Adipocyte (in vitro differentiated cells): ENCODE measurements around the gene GRK1.
"Not testable (repeated sequence)": the region's sequence is repeated elsewhere in the genome, so short reads cannot be mapped to it uniquely, and the experiment has no call there.

Source experiments
- DNase-seq: peaks from one replicate; pipeline ENCODE4 v3.0.0-alpha.2; 2015; ENCODE audit warnings: low read depth
- H3K27me3 ChIP-seq: replicated peaks from 2 replicates; pipeline ENCODE4 v1.7.0; 2013; ENCODE audit warnings: mild to moderate bottlenecking, low read length, moderate library complexity; ENCODE audit not compliant: control insufficient read depth, insufficient read depth
- H3K36me3 ChIP-seq: 2 replicates; pipeline ENCODE4 v1.7.0; 2013; ENCODE audit warnings: low read length, mild to moderate bottlenecking, moderate library complexity; ENCODE audit not compliant: control insufficient read depth, insufficient read depth, severe bottlenecking
- H3K4me1 ChIP-seq: 2 replicates; pipeline ENCODE4 v1.7.0; 2013; ENCODE audit warnings: mild to moderate bottlenecking, low read length, moderate library complexity; ENCODE audit not compliant: control insufficient read depth, insufficient read depth
- H3K4me3 ChIP-seq: 2 replicates; pipeline ENCODE4 v1.7.0; 2013; ENCODE audit warnings: mild to moderate bottlenecking, low read length, moderate library complexity
- H3K9ac ChIP-seq: 2 replicates; pipeline ENCODE4 v1.7.0; 2013; ENCODE audit warnings: mild to moderate bottlenecking, low read length, moderate library complexity
- H3K9me3 ChIP-seq: 2 replicates; pipeline ENCODE4 v1.7.0; 2013; ENCODE audit warnings: mild to moderate bottlenecking, low read length, moderate library complexity; ENCODE audit not compliant: control insufficient read depth

GRK1 gene

DNA sequence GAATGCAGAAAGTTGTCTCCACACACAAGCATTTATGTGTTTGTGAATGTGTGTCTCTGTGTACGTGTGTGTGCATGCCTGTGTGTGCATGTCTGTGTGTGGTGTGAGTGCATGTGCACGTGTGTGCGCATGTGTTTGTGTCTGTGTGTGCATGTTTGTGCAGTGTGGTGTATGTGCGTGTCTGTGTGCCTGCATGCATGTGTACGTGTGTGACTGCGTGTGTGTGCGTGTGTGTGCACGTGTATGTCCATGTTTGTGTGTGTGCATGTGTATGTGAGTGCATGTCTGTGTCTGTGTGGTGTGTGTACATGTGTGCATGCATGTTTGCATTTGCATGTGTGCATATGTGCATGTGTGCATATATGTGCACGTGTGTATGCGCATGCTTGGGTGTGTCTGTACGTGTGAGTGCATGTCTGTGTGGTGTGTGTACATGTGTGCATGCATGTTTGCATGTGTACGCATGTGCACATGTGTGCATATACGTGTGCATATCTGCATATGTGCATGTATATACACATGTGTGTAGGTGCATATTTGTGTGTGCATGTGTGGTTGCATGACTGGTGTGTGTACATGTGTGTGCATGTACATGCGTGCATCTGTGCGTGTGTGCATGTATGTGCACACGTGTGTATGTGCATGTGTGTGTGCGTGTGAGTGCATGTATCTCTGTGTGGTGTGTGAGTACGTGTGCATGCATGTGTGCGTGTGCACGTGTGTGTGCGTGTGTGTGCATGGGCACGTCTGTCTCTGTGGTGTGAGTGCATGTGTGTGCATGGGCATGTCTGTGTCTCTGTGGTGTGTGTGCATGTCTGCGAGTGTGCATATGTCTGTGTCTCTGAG, 83.8 kb downstream of the GRK1 start:
- Histone ChIP-seq H3K36me3 (no peaks in the 10 kb centered on the region), H3K4me3 (no peak overlapping the region), H3K9me3 (no peaks in the 10 kb centered on the region), H3K27me3 (peaks cover 22% of the 10 kb centered on the region), H3K9ac (no peak overlapping the region), H3K4me1 (no peaks in the 10 kb centered on the region)
- no peak for DNase-seq

DNA sequence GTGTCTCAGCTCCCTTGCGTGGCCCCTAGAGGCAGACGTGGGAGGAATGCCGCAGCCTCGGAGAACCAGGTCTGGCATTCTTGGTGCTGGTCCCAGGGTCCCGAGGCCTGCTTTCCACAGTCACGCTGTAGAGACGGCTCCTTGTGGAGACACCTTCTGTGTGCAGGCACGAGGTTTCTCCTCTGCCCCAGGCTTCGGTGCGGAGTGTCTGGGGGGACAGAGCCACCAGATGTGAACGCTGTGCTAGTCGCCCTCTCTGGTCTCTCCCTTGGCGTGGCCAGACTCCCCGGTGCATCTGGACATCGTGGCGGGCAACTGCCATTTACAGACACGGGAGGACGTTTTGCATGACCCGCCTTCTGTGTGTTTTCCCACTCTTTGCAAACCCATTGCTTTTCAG, 84.5 kb downstream of the GRK1 start:
- Histone ChIP-seq H3K9ac (no peak overlapping the region), H3K4me1 (no peaks in the 10 kb centered on the region), H3K27me3 (peaks cover 16% of the 10 kb centered on the region), H3K4me3 (no peak overlapping the region), H3K9me3 (no peaks in the 10 kb centered on the region), H3K36me3 (no peaks in the 10 kb centered on the region)
- DNase-seq, result no peak

DNA sequence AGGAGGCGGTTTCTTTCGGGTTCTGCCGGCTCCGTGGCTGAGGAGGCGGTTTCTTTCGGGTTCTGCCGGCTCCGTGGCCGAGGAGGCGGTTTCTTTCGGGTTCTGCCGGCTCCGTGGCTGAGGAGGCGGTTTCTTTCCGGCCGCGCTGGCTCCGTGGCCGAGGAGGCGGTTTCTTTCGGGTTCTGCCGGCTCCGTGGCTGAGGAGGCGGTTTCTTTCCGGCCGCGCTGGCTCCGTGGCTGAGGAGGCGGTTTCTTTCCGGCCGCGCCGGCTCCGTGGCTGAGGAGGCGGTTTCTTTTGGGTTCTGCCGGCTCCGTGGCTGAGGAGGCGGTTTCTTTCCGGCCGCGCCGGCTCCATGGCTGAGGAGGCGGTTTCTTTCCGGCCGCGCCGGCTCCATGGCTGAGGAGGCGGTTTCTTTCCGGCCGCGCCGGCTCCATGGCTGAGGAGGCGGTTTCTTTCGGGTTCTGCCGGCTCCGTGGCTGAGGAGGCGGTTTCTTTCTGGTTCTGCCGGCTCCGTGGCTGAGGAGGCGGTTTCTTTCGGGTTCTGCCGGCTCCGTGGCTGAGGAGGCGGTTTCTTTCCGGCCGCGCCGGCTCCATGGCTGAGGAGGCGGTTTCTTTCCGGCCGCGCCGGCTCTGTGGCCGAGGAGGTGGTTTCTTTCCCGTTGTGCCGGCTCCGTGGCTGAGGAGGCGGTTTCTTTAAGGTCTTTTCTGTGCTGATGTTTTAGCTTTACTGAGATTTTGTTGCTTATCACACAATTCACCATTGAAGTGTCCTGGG, 85.4 kb downstream of the GRK1 start:
- H3K36me3 ChIP-seq, DNase-seq, H3K9ac ChIP-seq, H3K9me3 ChIP-seq, H3K4me3 ChIP-seq, H3K4me1 ChIP-seq: not testable (repeated sequence)
- peaks cover 16% of the 10 kb centered on the region for H3K27me3 ChIP-seq

DNA sequence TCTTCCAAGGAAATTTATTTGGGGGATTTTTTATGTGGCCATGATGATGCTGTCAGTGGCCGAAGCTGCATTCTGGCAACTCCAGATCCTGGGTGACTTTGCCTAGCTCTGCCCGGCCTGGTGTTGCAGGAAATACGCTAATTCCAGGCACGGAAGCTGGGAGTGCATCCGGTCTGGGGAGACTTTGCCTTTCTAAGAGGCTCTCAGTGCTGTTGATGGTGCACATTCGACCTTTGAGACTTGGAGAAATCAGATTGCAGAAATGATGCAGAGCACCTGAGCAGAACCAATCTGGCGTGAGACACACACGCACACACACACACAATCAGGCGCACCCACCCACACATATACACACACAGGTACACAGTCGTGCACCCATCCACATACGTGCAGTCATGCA, 86.2 kb downstream of the GRK1 start:
- no peak for DNase-seq
- peaks cover 16% of the 10 kb centered on the region for H3K27me3 ChIP-seq
- H3K9me3 ChIP-seq, result no peaks in the 10 kb centered on the region
- no peaks in the 10 kb centered on the region for H3K36me3 ChIP-seq
- H3K4me1 ChIP-seq, result no peaks in the 10 kb centered on the region
- H3K9ac ChIP-seq, result no peak overlapping the region
- H3K4me3 ChIP-seq, result no peak overlapping the region

DNA sequence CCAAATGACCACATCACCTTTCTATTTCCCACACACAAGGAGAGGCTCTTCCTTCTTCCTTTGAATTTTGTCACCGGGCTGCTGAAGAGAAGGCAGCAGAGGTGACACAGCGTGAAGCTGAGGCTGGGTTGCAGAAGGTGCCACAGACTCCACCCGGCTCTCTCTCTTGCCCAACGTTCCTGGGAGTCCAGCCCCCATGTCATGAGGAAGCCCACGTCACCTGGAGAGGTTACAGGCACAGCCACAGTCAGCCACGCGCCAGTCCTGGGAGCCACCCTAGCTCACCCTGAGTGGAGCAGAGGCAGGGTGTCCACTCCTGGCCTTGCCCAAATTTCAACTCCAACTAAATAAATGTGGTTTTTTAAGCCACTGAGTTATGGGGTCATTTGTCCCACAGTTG, 87.2 kb downstream of the GRK1 start:
- H3K4me1 ChIP-seq, result peaks cover 6% of the 10 kb centered on the region
- DNase-seq, result no peak
- no peak overlapping the region for H3K4me3 ChIP-seq
- H3K27me3 ChIP-seq, result peaks cover 12% of the 10 kb centered on the region
- no peaks in the 10 kb centered on the region for H3K36me3 ChIP-seq
- H3K9me3 ChIP-seq, result no peaks in the 10 kb centered on the region
- no peak overlapping the region for H3K9ac ChIP-seq

DNA sequence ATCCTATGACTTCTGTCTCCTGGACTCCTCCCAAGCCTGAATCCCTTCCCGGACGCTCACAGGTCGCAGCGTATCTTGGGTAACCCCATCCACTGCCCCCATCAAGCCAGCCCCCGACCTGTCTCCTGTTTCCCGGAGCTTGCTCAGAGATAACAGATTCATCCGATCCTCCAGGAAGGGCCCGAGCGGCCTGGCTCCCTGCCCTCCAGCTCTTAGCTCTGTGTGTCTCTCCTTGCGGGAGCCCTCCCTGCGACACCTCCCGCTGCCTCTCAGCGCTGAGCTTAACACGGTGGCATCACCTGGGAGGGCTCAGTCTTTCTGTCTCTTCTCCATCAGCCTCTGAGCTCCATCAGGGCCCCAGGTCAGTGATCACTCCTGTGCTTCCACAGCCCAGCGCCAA, 87.7 kb downstream of the GRK1 start:
- DNase-seq, result no peak

DNA sequence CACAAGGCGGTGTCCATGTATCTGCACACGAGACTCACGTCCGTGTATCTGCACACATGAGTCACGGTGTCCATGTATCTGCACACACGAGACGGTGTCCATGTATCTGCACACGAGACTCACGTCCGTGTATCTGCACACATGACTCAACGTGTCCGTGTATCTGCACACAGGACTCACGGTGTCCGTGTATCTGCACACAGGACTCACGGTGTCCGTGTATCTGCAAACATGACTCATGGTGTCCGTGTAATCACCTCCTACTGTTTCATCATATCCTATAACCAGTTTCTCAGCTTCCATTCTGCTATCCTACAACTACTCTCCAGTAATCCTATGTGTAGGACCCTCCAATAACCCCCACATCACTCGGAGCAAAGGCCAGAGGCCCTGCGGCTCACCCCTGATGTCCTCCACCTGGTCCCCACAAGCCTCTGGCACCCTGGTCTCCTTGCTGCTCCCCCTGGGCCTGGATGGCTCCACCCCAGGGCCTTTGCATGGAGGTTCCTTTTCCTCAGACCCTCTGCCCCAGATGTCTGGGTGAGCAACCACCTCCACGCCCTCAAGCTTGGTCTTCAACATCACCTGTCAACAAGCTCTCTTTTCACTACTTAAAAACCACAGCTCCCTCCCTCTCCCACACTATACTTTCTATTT, 89.5 kb downstream of the GRK1 start:
- Histone ChIP-seq H3K9me3 (no peaks in the 10 kb centered on the region), H3K36me3 (no peaks in the 10 kb centered on the region), H3K9ac (no peak overlapping the region), H3K4me1 (peaks cover 13% of the 10 kb centered on the region), H3K27me3 (peaks cover 8% of the 10 kb centered on the region), H3K4me3 (no peak overlapping the region)
- DNase-seq, result no peak

More for the DNA sequence above, 87.7 kb downstream of the GRK1 start:
- Histone ChIP-seq H3K36me3 (no peaks in the 10 kb centered on the region), H3K27me3 (peaks cover 8% of the 10 kb centered on the region), H3K4me3 (no peak overlapping the region), H3K9me3 (no peaks in the 10 kb centered on the region), H3K9ac (no peak overlapping the region), H3K4me1 (peaks cover 10% of the 10 kb centered on the region)

DNA sequence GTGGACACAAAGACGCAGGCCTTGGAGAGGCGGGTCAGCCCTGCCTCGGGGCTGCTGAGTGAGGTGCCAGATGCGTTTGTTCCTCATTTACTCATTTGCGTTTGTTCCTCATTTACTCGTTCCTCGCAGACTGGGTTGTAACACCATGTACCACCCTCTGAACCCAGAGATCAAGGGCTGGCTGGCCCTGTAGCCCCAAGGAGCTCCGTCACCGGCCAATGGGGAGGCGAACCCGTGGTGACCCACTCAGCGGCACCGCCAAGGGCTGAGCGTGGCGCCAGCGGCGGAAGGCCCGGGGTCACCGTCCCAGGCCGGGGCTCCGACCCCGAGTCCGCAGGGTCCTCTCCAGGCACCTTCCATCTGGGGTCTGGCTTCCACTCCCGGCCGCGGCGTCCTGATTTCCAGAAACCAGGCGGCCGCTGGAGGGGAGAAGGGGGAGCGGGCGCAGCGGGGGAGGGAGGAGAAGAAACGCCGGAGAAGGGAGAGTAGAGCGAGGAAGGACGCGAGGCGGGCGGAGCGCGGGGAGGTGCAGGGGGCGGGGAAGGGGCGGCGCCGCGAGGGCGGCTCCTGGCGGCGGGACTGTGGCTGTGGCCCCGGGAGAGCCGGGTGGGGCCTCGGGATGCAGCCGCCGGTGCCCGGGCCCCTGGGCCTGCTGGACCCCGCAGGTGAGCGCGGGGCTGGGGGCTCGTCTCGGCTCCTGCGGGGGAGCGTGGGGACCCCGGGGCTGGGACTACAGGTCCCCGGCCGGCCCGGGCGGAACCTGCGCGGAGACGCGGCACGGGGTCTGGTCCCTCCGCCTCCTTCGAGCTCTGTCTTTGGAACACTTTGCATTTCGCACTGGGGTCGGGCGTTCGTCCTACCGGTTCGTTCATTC, 91.9 kb downstream of the GRK1 start, which contains the start of gene TMEM255B:
TMEM255B (plus strand) TSS at position 576 of the 874 bp plus-strand sequence; CDS start at position 620, 44 bp downstream.
- Histone ChIP-seq H3K9me3 (no peaks in the 10 kb centered on the region), H3K36me3 (no peaks in the 10 kb centered on the region), H3K27me3 (no peaks in the 10 kb centered on the region), H3K4me1 (peaks cover 13% of the 10 kb centered on the region), H3K4me3 (peak within 1 kb of the TSS; percentile 90), H3K9ac (peak within 1 kb of the TSS; percentile 75)
- DNase-seq, result peak; percentile 90

DNA sequence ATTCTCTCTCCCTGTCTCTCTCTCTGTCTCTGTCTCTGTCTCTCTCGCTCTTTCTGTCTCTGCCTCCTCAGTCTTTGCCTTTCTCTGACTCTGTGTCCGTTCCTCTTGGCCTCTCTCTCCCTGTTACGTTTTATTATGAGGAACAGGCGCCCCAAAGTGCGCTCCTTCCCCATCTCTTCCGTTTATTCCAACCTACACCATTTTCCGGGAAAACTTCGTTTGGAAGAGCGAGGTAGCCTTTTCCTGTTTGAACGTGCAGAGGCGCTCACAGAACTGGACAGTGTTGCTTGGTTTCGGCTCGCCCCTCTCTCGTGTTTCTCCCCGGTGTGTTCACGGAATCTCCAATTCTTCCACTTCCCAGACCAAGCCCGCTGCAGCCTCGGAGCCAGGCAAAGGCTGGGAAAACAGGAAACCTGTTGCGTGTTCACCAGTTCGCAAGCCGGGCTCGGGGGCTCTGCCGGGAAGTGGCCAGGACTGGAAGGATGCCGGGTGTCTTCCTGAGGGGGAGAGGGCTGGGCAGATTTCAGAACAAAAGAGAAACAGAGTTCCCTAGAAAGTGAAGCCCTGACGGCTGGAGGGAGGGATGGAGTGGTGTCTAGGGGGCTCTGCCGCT, 92.6 kb downstream of the GRK1 start:
- peak overlapping the region; percentile 71 for H3K9ac ChIP-seq
- DNase-seq, result peak; percentile 58
- no peaks in the 10 kb centered on the region for H3K27me3 ChIP-seq
- peaks cover 13% of the 10 kb centered on the region for H3K4me1 ChIP-seq
- H3K4me3 ChIP-seq, result peak overlapping the region; percentile 90
- H3K9me3 ChIP-seq, result no peaks in the 10 kb centered on the region
- H3K36me3 ChIP-seq, result no peaks in the 10 kb centered on the region

DNA sequence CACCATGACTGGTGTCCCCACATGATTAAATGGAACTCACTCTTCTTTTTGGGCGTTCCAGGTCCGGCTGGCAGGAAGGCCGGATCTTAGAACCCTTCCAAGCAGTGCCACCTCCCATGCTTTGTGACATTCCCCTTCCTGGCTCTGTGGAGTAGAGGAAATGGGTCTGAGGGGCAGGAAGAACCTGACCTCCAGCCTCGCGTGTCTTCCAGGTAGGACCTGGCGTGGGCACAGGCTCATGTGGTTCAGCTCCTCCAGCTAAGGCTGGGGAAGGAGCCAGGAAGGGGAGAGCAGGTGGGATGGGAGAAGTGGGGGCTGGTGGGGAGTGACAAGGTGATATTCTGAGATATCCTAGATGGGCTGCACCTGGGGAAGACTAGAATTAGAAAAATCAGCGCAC, 94.1 kb downstream of the GRK1 start:
- H3K4me1 ChIP-seq, result peaks cover 13% of the 10 kb centered on the region
- H3K4me3 ChIP-seq, result no peak overlapping the region
- no peaks in the 10 kb centered on the region for H3K9me3 ChIP-seq
- no peaks in the 10 kb centered on the region for H3K27me3 ChIP-seq
- H3K36me3 ChIP-seq, result no peaks in the 10 kb centered on the region
- no peak for DNase-seq
- H3K9ac ChIP-seq, result no peak overlapping the region
